GM23338 (cell line): Measurements from ENCODE around the gene S100PBP. TPM values are rescaled to one million over a fixed set of nuclear protein-coding genes. Genes with fewer than 3 reads are reported as not detected.

Source experiments
- ATAC-seq: fragments of 200-7000 bp; cut with Tn5 transposase; 3 replicates; pipeline ENCODE4 v1.9.1; 2020
- DNase-seq: peaks from one replicate; pipeline ENCODE4 v3.0.0-alpha.2; 2015; ENCODE audit warnings: low spot score
- H2AFZ ChIP-seq: fragments of 200-600 bp; sonication (generic); 2 replicates; pipeline ENCODE4 v1.8.0; 2016; ENCODE audit warnings: antibody characterized with exemption, mild to moderate bottlenecking, moderate library complexity
- H3F3A ChIP-seq: fragments of 200-600 bp; sonication (generic); replicated peaks from 2 replicates; pipeline ENCODE4 v1.8.0; 2017; ENCODE audit warnings: antibody characterized with exemption, mixed run types, low read depth
- H3K27ac ChIP-seq: fragments of 200-600 bp; sonication (generic); 2 replicates; pipeline ENCODE4 v1.6.1; 2016; ENCODE audit warnings: low read depth
- H3K27me3 ChIP-seq: fragments of 200-600 bp; sonication (generic); 2 replicates; pipeline ENCODE4 v1.8.0; 2016; ENCODE audit warnings: mild to moderate bottlenecking, mixed run types, moderate library complexity; ENCODE audit not compliant: insufficient read depth
- H3K36me3 ChIP-seq: fragments of 200-600 bp; sonication (generic); 2 replicates; pipeline ENCODE4 v1.8.0; 2016; ENCODE audit warnings: mild to moderate bottlenecking; ENCODE audit not compliant: insufficient read depth
- H3K4me1 ChIP-seq: fragments of 200-600 bp; sonication (generic); 2 replicates; pipeline ENCODE4 v1.8.0; 2016; ENCODE audit warnings: mild to moderate bottlenecking, moderate library complexity; ENCODE audit not compliant: insufficient read depth
- H3K4me2 ChIP-seq: fragments of 200-600 bp; sonication (generic); 2 replicates; pipeline ENCODE4 v1.7.1; 2017; ENCODE audit warnings: mixed run types
- H3K4me3 ChIP-seq: fragments of 200-600 bp; sonication (generic); 2 replicates; pipeline ENCODE4 v1.6.1; 2016; ENCODE audit warnings: mixed run types
- H3K79me2 ChIP-seq: fragments of 200-600 bp; sonication (generic); replicated peaks from 2 replicates; pipeline ENCODE4 v1.8.0; 2017; ENCODE audit warnings: mild to moderate bottlenecking; ENCODE audit not compliant: insufficient read depth
- H3K9me2 ChIP-seq: fragments of 200-600 bp; sonication (generic); 2 replicates; pipeline ENCODE4 v1.8.0; 2017; ENCODE audit not compliant: insufficient read depth
- H4K20me1 ChIP-seq: fragments of 200-600 bp; sonication (generic); replicated peaks from 2 replicates; pipeline ENCODE4 v1.8.0; 2017; ENCODE audit warnings: mild to moderate bottlenecking; ENCODE audit not compliant: insufficient read depth
- H3K27ac Mint-ChIP-seq: 2 replicates; pipeline ENCODE4 v1.8.0; 2020; ENCODE audit warnings: inconsistent platforms, mild to moderate bottlenecking, moderate library complexity, mixed read lengths
- H3K27me3 Mint-ChIP-seq: 3 replicates; pipeline ENCODE4 v1.8.0; 2022; ENCODE audit warnings: low read depth, mild to moderate bottlenecking, moderate library complexity, mixed read lengths, inconsistent platforms; ENCODE audit not compliant: insufficient read depth, poor library complexity
- H3K36me3 Mint-ChIP-seq: 3 replicates; pipeline ENCODE4 v1.8.0; 2021; ENCODE audit warnings: low read depth, mild to moderate bottlenecking, inconsistent platforms, moderate library complexity, mixed read lengths
- H3K4me1 Mint-ChIP-seq: 3 replicates; pipeline ENCODE4 v1.8.0; 2020; ENCODE audit warnings: mild to moderate bottlenecking, inconsistent platforms, mixed read lengths
- H3K4me3 Mint-ChIP-seq: 3 replicates; pipeline ENCODE4 v1.8.0; 2021; ENCODE audit warnings: moderate library complexity, mild to moderate bottlenecking, inconsistent platforms, mixed read lengths
- H3K9me3 Mint-ChIP-seq: 3 replicates; pipeline ENCODE4 v1.8.0; 2020; ENCODE audit warnings: moderate library complexity, mild to moderate bottlenecking, inconsistent platforms, mixed read lengths
- CREB1 ChIP-seq: fragments of 250-450 bp; sonication (Bioruptor Pico); IDR thresholded peaks from 2 replicates; pipeline ENCODE4 v1.5.0; 2020; ENCODE audit warnings: low read depth, mild to moderate bottlenecking, moderate library complexity
- JUNB ChIP-seq: IDR thresholded peaks from one replicate; pipeline ENCODE4 v1.6.1; 2016; ENCODE audit warnings: antibody characterized with exemption; ENCODE audit not compliant: unreplicated experiment
- POLR2AphosphoS5 ChIP-seq: IDR thresholded peaks from 2 replicates; pipeline ENCODE4 v1.6.1; 2016; ENCODE audit warnings: antibody characterized with exemption, low read depth
- STAT1 ChIP-seq: IDR thresholded peaks from one replicate; pipeline ENCODE4 v1.6.1; 2016; ENCODE audit warnings: antibody characterized with exemption; ENCODE audit not compliant: unreplicated experiment
- ZNF331 ChIP-seq: fragments of 250-450 bp; sonication (Bioruptor Pico); IDR thresholded peaks from 2 replicates; pipeline ENCODE4 v1.5.0; 2020; ENCODE audit warnings: low read depth, mild to moderate bottlenecking, moderate library complexity
- ZNF462 ChIP-seq: fragments of 250-450 bp; sonication (Bioruptor Pico); IDR thresholded peaks from 2 replicates; pipeline ENCODE4 v1.5.0; 2020; ENCODE audit warnings: mild to moderate bottlenecking, moderate library complexity
- polyA plus RNA-seq: library from polyadenylated mRNA; unstranded; fragments of >200 nt; fragmentation: Nextera tagmentation; extraction: Ambion mirVana; gene quantifications from 2 replicates; pipeline ENCODE4 v1.2.1, GENCODE V29; 2016
- total RNA-seq: library from RNA; depleted of rRNA; stranded (reverse); fragments of >200 nt; shearing (Covaris generic); gene quantifications from 2 replicates; pipeline ENCODE4 v1.2.3, GENCODE V29; 2014

S100PBP gene
- total and polyA plus RNA-seq, 2 experiments from 2014 or later, result 30.6 to 65.2 TPM

- TF ChIP-seq ZNF462 (CRISPR knock-in tag) (no peak), ZNF331 (CRISPR knock-in tag) (no peak), JUNB (no peak)
These were observed 33.6 kb upstream of the S100PBP start (continued) for GRCh38 chr1:32783851-32784250.

GRCh38 chr1:32784817-32785216, 32.6 kb upstream of the S100PBP start:
- no peaks in the 10 kb centered on the region for H3K4me1 Mint-ChIP-seq
- Histone ChIP-seq H2AFZ (no peak overlapping the region), H4K20me1 (peaks cover 43% of the 10 kb centered on the region), H3K4me3 (no peak overlapping the region), H3K27me3 (no peaks in the 10 kb centered on the region), H3K4me1 (no peaks in the 10 kb centered on the region), H3F3A (peaks cover 37% of the 10 kb centered on the region), H3K9me2 (no peaks in the 10 kb centered on the region), H3K27ac (no peak overlapping the region), H3K79me2 (peaks cover 7% of the 10 kb centered on the region; the same call in 1 of the 2 replicates), H3K4me2 (no peak overlapping the region), H3K36me3 (peaks cover 95% of the 10 kb centered on the region)
- H3K36me3 Mint-ChIP-seq, result peaks cover 96% of the 10 kb centered on the region
- no peak for TF ChIP-seq ZNF331 (CRISPR knock-in tag)
- TF ChIP-seq STAT1, result no peak
- no peak for TF ChIP-seq CREB1 (CRISPR knock-in tag)
- no peak for TF ChIP-seq POLR2AphosphoS5
- no peak overlapping the region; the same call in 1 of the 2 replicates for H3K27ac Mint-ChIP-seq
- H3K9me3 Mint-ChIP-seq, result no peaks in the 10 kb centered on the region
- H3K27me3 Mint-ChIP-seq, result peaks cover 3% of the 10 kb centered on the region
- H3K4me3 Mint-ChIP-seq, result no peak overlapping the region
- no peak for DNase-seq
- ATAC-seq, result no peak
